Daoy (cell line): Measurements from ENCODE around the gene AFDN. TPM values are rescaled to one million over a fixed set of nuclear protein-coding genes. Genes with fewer than 3 reads are reported as not detected.
A peak's percentile ranks its signal among the peaks of the same experiment; 100 is the strongest.
"Not testable (repeated sequence)": the region's sequence is repeated elsewhere in the genome, so short reads cannot be mapped to it uniquely, and the experiment has no call there.

Experiments used
- DNase-seq: peaks from one replicate; pipeline ENCODE4 v3.0.0-alpha.2; 2015; ENCODE audit warnings: low read depth
- total RNA-seq: library from RNA; depleted of rRNA; stranded (reverse); fragments of >200 nt; shearing (Covaris generic); gene quantifications from 2 replicates; pipeline ENCODE4 v1.2.3, GENCODE V29; 2014

The AFDN gene
- total RNA-seq, 1 experiment from 2014 or later = 19.5 TPM

DNA sequence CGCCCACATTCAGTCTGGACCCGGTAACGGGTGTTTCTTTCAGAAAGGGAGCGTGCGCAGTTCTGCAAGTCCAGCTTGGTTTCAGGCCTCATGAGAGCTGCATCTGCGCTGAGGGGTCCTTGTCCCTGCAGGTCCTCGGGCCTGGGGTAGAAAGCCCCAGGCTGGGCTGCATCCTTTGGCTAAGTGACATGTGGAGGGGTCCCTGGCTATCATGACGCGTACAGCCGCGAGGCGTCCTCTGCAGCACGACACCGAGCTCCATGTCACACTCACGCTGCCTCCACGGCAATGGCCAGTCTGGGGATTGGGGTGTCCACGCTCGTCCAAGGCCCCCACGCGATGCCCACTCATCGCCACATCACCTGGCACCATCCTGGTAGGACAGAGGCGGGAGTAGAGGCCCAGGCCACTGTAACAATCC, 169.0 kb downstream of the AFDN start:
- DNase-seq = no peak

DNA sequence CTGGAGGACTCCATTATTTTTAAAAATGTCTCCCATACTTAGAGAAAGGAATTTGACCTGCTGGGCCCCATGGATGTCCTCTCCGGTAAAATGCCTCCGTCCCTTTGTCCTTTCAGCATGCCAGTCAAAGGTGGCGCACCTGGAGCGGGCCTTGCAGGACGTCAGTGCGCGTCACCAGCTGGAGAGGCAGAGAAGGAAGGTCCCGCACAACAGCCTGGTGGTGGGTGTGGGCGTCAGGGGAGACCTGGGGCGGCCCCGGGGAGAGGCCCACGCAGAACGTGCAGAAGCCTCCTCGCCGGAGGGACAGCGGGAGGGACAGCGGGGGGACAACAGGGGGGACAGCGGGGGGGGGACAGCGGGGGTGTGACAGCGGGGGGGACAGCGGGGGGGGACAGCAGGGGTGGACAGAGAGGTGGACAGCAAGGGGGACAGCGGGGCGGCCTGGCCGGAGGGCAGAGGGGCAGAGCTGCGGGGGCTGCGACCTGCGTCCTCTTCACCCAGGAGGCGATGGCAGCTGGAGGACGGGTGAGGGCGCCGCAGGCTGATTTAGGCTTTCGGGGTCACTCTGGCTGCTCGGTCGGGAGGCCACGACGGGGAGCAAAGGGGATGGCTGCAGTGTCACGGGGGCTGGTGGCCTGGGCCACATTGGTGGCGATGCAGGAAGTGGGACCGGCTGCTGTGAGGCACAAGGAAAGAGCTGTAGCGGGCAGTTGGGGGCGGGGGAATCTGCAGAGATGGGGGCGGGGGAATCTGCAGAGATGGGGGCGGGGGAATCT, 169.9 kb downstream of the AFDN start:
- DNase-seq = no peak

DNA sequence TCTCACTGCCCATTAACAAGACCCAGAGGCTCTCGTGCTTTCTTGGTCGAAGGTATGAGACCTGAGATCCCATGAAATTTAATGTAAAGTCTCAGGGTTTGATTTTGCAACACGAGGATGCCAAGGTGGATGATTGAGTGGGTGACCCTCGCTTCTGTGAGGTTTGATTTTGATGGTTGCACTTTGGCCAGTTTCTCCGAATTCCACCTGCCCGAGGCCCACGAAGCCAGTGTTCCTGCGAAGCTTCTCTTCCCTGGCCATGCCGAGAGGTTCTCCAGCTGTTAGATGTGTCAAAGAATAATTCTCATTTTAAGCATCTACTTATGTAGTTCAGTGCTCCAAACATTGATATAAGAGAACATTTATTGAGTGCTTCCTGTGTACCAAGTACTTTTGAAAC, 170.9 kb downstream of the AFDN start, which contains the start of gene KIF25:
TSS of gene KIF25 (plus strand) at position 30 of the 400 bp plus-strand sequence. CDS start 31,915 bp downstream, outside the sequence.
- no peak for DNase-seq

DNA sequence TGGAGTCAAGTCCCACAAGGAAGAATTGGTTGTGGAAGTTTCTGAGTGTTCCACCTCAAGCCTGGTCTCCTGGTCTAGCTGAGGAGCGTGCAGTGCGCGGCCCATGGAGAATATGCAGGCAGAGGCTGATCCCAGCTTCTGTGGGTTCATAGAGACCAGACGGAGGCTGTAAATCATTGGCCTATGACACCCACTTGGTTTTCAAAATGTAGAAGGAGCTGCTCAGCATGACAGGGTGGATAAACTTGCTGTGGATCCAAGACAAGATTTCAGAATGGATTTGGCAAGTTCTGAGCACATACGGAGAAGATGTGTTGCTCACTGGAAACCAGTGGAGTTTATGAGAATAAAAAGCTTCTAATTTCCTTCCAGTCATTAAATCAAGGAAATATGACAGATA, 171.5 kb downstream of the AFDN start:
- no peak for DNase-seq

DNA sequence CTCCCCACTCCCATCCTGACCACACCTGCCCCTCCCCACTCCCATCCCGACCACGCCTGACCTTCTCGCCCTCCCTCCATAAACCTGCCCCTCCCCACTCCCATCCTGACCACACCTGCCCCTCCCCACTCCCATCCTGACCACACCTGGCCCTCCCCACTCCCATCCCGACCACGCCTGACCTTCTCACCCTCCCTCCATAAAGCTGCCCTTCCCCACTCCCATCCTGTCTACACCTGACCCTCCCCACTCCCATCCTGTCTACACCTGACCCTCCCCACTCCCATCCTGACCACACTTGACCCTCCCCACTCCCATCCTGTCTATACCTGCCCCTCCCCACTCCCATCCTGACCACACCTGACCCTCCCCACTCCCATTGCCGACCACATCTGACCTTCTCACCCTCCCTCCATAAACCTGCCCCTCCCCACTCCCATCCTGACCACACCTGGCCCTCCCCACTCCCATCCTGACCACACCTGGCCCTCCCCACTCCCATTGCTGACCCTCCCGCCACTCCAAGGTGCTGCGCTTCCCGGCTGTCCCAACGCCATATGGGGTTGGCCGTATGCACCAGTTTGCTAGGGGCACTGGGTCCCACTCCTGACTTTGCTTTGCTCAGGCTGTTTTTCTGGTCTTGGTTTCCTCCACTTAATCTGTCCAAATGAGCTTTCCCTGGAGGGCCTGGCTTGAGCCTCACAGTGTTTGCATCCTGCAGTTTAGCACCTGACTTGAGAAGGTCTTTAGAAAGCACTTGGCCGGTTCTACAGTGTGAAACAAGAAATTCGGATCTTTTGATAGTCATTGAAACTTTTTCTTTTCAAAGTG, 173.7 kb downstream of the AFDN start:
- DNase-seq = no peak

DNA sequence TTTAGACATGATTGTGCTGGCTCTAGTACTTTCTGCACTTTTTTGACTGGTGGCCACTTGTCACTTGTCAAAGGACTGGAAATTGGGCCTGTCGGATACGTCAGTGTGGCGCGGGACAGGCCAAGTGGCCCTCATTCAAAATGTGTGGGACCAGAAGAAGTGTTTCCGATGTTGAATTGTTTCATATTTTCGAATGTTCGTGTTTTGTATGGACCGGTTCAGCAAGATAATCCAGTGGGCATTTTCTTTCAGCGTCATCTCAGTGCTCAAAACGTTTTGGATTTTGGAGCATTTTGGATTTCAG, 174.3 kb downstream of the AFDN start:
- DNase-seq = no peak

DNA sequence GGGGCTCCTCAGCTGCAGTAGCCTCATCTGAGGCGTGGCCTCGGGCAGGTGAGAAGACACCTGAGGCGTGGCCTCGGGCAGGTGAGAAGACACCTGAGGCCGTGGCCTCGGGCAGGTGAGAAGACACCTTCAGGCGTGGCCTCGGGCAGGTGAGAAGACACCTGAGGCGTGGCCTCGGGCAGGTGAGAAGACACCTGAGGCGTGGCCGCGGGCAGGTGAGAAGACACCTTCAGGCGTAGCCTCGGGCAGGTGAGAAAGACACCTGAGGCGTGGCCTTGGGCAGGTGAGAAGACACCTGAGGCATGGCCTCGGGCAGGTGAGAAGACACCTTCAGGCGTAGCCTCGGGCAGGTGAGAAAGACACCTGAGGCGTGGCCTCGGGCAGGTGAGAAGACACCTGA, 174.8 kb downstream of the AFDN start:
- not testable (repeated sequence) for DNase-seq

DNA sequence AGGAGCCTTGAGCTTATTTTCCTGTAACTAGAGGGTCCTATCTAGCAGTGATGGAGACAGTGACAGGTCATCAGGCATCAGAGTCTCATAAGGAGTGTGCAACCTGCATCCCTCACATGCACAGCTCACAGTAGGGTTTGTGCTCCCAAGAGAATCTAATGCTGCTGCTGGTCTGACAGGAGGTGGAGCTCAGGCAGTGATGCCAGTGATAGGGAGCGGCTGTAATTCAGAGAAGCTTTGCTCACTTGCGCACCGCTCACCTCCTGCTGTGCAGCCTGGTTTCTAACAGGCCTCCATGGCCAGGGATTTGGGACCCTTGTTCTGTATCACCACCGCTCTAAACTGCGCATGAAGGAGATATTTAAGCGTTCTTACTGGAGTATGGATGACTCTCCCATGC, 176.1 kb downstream of the AFDN start:
- DNase-seq = no peak

DNA sequence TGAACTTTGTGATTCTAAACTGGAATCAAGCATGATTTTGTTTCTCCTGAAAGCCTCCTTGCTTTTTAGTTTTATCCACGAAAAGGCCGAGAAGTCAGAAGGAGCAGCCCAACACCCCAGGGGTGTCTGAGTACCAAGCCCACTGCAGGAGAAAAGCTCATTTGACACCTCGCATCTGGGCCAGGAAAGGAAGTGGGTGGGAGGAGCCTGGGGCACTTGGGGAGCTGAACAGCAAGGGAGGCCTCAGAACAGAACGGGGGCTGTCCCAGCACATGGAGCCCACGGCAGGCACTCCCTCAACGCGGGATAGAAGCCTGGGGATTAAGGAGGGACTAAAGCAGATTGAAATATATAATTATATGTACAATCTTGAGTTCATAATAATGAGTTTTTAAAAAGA, 177.3 kb downstream of the AFDN start:
- DNase-seq = no peak

DNA sequence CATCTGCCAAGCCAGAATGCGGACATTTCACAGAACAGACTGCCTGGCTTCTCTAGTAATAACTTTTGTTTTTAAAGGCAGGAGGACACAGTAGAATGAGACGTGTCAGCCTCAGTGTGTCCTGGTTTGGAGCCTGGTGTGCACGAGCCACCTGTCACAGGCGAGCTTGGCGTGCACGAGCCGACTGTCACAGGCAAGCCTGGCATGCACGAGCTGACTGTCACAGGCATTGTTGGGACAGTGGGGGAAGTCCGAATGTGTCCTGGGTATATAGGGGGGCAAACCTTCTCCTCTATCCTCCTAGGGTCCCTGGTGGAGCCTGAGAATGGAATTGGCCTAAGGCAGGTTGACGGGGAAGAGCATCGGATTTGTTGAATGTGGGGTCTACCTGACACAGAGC, 178.2 kb downstream of the AFDN start:
- no peak for DNase-seq

DNA sequence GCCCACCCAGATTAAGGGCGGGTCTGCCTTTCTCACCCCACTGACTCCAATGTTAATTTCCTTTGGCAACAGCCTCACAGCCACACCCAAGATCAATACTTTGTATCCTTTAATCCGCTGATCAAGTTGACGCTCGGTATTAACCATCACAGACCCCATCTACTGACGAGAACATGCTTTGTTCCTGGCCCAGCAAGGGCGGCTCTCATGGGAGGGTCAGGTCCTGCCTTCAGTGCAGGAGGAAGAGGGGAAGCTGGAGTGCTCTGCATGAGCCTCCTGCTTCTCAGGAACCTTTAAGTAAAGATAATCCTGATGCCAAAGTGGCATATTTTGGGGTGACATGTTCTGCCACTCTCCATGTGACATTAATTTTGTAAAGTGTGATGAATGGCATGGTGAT, 179.1 kb downstream of the AFDN start:
- no peak for DNase-seq

DNA sequence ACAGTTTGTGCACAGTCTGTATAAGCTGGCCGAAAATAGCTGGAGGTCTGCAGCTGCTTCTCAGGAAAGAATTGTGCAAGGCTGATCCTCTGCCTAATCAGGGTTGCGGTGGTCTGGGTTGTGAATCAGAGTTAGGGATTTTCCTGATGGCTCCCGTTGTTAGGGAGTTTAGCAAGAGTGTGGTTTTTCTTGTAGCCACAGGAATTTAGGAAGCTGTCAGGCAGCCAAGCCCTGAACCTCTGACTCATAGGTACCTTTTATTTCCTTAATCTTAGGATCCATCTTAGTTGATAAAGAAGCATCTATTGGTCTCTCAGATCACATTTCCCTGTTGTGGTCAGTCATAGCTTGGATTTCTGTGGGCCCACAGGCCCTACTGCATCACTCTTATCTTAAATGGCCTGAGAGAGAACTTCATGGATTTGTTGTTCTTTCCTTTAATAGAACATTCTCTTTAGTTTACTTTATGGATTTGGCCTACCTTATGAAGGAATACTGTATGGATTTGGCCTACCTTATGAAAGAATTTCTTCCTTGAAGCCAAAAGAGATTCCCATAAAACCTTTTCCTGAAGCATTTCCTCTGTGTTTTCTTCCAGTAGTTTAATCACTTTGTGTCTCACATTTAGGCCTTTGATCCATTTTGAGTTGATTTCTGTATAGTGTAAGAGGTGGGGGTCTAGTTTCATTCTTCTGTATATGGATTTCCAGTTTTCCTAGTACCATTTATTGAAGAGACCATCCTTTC, 181.1 kb downstream of the AFDN start:
- peak; percentile 90 for DNase-seq

DNA sequence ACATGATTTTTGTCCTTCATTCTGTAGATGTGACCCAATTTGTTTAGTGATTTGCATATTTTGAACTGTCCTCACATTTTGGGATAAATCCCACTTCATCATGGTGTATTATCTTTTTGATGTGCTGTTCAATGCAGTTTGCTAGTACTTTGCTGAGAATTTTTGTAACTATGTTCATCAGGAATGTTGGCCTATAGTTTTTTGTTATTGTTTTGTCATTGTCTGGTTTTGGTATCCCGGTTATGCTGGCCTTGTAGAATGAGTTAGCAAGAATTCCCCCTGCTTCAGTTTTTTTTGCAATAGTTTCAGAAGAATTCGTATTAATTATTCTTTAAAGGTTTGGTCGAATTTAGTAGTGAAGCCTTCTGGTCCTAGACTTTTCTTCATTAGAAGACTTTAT, 182.6 kb downstream of the AFDN start:
- no peak for DNase-seq

DNA sequence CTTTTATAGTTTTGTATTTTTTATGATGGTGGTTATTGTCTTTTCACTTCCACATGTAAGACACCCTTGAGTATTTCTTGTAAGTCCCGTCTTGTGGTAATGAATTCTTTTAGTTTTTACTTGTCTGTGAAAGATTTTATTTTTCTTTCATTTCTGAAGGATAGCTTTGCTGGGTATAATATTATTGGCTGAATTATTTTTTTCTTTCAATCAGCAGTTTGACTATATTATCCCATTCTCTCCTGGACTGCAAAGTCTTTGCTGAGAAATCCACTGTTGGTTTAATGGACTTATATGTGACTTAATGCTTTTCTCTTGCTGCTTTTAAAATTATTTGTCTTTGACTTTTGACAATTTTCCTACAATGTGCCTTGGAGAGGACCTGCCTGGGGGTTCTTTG, 184.6 kb downstream of the AFDN start:
- DNase-seq = no peak

DNA sequence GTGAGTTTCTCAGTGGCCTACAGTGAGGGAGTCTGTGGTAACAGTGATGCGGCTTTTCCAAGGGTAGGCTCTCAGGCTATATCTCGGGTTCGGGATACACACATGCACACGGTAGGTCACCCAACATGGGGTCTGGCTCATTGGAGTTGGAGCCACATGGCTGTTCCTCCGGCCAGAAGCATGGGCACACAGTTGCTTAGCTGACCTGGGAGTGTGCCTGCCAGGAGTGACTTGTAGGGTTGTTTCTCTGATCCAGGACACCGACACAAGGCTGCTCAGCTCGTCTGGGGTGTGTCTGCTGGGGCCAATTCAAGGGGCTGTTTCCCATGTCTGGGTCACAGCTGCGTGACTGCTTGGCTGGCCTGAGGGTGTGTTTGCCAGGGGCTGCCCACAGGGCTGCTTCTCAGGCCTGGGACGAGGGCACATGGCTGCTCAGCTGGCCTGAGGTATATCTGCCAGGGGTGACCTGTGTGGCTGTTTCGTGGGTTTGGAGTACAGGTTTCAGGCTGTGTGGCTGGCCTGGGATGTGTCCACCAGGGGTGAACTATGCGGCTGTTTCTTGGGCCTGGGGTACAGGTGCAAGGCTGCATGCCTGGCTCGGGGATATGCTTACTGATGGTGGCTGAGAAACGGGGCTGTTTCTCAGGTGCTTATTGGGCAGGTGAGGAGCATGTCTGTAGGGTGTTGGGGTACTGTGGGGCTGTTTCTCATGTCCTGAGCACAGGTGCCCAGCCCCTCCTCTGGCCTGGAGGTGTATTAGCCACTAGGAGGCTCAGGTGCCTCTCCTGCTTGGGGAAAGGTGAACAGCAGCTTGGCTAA, 185.9 kb downstream of the AFDN start:
- DNase-seq = no peak

DNA sequence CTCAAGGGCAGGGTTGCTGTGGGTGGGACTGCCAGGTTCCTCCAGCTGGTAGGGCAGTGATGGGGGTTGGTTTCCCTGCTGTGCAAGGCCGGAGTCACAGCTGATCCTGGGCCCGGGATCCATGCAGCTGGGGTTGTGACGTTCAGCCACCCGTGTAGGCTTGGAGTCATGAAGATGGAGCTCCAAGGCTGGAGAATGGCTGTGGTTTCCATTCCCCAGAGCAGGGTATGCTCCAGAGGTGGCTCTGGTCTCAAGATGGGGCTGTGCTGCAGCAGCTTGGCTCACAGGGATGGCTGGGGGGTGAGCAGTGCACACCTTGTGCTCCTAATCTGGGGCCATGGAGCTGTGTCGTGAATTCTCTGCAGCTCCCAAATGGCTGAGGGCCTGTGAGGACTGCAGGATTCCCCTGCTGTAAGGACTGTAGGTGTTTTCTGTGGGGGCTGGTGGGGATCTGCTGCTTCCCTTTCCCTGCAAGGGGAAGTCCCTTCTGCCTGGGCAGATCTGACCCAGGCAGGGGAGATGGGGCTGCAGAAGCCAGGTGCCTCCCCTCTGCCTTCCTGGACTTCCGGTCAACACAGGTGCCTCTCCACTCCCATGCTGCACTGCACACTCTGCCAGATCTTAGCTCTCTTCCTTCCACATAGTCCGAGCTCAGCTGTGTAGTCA, 186.7 kb downstream of the AFDN start:
- DNase-seq = no peak

DNA sequence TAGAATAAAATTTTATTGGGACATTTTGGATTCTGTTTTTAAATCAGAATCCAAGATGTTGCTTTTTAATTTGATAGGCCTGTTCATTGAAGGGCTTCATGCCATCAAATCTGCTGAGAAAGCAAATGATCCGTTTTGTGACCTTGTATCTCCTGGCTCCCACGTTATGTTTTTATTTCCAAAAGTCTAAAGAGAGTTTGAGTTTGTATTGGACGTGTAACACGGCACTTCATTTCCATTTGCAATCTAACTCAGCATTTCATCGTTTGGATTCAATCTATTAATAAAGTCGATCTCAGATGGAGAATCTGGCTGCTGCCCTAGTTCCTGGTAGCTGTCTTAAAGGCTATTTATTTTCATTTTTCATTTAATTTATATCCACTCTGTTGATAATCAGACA, 187.7 kb downstream of the AFDN start:
- no peak for DNase-seq

DNA sequence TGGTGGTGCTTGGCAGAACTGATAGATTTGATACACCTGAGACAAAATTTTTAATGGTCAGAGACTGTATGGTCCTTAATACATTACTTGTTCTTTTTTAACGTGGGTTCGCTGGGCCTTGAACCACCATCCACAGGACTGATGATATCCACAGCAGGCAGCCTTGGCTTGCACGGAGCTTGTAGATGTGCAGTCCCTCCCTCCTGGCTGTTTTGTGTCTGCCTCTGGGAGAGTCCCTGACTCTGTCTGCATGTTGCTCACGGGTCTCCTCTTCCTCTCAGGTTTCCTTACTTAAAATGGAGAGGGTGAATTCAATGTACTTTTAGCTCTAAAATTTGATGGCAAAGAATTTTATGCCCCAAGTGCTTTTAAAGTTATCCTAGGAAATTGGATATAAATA, 188.3 kb downstream of the AFDN start:
- DNase-seq = no peak

DNA sequence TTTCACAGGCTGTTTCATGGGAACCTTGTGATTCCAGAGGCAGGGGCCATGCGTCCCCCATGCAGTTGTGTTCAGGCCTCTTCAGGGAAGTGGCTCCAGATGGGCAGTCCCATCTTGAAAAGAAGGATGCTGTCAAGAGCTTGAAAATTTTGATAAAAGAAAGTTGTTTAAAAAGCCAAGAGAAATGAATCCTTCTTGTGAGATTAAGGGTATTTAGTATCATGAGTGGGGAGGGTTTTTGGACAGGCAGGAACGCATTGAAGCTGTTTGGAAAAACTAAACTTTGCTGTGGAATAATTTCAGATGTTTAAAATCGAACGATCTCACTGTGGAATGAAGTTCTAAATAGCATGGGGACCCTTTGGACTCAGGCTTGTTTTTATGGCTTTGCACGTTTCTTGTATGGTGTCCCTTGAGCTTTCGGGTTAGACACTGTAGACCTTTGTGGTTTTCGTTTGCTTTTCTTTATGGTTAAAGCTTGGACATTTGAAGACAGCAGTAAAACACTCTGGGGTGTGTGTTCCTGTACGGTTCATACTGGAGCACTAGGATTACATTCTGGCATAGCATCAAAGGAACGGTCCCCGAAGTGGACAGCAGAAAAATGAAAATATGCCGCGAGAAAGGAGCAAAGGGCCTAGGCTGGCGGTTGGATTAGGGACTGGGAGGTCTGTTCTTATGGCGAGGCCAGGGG, 188.9 kb downstream of the AFDN start:
- no peak for DNase-seq

DNA sequence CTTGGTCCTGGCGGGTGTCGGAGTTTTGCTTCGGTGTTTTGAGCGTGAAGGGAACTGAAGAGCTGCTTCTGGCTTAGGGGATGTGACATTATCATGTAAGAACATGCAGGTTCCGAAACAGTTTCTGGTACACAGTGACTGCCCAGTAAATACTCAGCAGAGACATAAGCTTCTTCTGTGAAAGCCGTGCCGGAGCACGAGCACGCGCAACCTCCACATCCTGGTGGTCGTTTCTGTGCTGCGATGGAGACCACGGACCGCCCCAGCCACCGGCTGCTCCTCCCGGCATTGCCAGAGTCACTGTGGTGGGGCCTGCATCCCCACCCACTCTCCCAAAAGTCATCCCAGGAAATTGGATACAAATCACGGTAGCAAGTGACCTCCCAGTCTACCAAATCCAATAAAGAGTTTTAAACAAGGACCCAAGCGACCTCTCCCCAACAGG, 189.5 kb downstream of the AFDN start:
- no peak for DNase-seq
